ENCODE data around the gene POLQ.

Gene POLQ

DNA sequence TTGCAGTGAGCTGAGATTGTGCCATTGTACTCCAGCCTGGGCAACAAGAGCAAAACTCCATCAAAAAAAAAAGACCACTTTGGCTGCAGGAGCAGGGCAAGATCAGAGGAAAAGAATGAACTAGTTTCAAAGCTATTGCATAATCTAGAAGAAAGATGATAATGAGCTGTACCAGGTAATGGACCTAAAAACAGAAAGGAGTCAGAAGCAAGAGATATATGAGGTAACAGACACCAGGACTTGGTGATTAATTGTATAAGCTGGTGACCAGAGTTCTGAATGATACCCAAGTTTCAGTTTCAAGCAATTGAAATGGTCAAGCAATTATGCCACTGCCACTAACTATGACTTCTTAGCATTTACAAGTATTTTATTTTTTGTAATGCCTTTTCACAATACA is 2.9 kb downstream of the POLQ start:
- TF ChIP-seq CTCF (IDR thresholded peaks at IDR 0.05; ENCODE audit: control insufficient read depth, extremely low read depth, insufficient read depth) = no peak

GRCh38 chr3:121531269-121531668 is 14.5 kb downstream of the POLQ start:
- no peak for TF ChIP-seq CTCF (IDR thresholded peaks at IDR 0.05; ENCODE audit: control insufficient read depth, extremely low read depth, insufficient read depth)
- no peak for DNase-seq (ENCODE audit: low read depth)
- H3K4me3 ChIP-seq (ENCODE audit: low read depth, low read length) = no peak overlapping the region

More for the DNA sequence above, 2.9 kb downstream of the POLQ start:
- no peak for DNase-seq (ENCODE audit: low read depth)
- H3K4me3 ChIP-seq (ENCODE audit: low read depth, low read length) = no peak overlapping the region

DNA sequence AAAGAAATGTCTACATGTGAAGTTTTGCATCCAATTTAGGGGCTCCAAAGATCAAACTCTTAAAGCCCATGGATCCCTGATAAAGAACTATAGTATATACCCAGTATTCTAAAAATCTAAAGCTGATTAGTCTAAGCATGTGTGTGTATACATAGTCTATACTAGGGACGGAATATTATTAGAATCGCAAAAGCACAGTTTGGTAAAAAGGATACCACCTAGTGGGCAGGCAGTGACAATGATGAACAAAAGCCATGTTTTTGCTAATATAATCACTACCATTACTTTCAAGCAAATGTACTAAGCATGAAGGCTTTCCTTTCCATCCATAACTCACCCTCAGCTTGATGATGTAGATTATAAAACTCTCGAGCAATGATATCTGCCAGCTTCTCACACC is 16.5 kb downstream of the POLQ start:
- peak; percentile 59 for TF ChIP-seq CTCF (IDR thresholded peaks at IDR 0.05; ENCODE audit: control insufficient read depth, extremely low read depth, insufficient read depth)
- no peak for DNase-seq (ENCODE audit: low read depth)
- no peak overlapping the region for H3K4me3 ChIP-seq (ENCODE audit: low read depth, low read length)

- H3K4me3 ChIP-seq (ENCODE audit: low read depth, low read length) = no peak overlapping the region
- DNase-seq (ENCODE audit: low read depth) = no peak
- TF ChIP-seq CTCF (IDR thresholded peaks at IDR 0.05; ENCODE audit: control insufficient read depth, extremely low read depth, insufficient read depth) = no peak
These were observed 25.3 kb downstream of the POLQ start for GRCh38 chr3:121520510-121520909.

DNA sequence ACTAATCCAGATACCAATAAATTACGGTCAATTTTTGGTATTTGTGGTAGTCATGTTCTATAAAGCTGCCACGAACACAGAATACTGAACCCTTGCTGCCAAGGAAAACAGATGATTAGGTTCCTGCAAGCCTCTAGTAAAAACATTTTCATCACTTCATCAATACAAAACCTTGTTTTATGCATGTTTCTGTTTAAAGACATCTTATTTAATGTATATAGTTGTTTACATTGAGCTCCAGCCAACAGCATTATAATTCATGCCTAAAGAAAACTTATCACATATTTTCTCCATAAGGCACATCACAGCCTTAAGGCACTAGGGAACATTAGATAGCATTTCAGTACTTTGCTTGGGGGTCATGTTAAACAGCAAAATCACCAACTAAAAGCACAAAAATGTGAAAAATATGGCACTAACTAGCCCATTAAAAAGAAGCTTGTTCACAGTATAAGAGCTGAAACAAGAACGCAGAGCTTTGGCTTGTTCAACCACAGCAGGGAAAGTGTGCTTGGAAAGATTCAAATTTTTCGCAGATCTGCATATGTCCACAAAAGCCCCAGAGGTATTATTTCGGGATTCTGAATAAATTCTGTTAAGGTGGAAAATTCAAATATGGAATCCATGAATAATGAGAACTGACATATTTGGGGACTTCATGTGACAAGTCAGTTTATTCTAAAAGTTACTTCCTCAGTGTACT is 27.7 kb downstream of the POLQ start:
- TF ChIP-seq CTCF (IDR thresholded peaks at IDR 0.05; ENCODE audit: control insufficient read depth, extremely low read depth, insufficient read depth) = no peak
- H3K4me3 ChIP-seq (ENCODE audit: low read depth, low read length) = no peak overlapping the region
- peak; percentile 43 for DNase-seq (ENCODE audit: low read depth)

- DNase-seq (ENCODE audit: low read depth) = no peak
These were observed 29.9 kb downstream of the POLQ start for GRCh38 chr3:121515862-121516261.

More at GRCh38 chr3:121515862-121516261, 29.9 kb downstream of the POLQ start:
- no peak overlapping the region for H3K4me3 ChIP-seq (ENCODE audit: low read depth, low read length)
- TF ChIP-seq CTCF (IDR thresholded peaks at IDR 0.05; ENCODE audit: control insufficient read depth, extremely low read depth, insufficient read depth) = no peak
